ENCODE results near the gene NGEF.

DNA sequence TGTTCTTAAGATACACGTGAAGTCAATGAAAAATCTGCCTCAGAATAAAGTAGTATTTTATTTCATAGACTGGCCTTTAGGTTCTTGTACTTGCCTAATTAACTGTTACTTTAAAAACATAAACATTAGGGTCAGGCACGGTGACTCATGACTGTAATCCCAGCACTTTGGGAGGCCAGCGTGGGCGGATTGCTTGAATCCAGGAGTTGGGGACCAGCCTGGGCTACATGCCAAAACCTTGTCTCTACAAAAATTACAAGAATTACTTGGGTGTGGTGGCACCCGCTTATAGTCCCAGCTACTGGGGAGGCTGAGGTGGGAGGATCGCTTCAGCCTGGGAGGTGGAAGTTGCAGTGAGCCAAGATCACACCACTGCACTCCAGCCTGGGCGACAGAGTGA lies 159.0 kb downstream of the NGEF start:
- TF ChIP-seq, protein P1, sequence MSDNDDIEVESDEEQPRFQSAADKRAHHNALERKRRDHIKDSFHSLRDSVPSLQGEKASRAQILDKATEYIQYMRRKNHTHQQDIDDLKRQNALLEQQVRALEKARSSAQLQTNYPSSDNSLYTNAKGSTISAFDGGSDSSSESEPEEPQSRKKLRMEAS (CRISPR knock-in tag; IDR thresholded peaks at IDR 0.05), result no peak
- no peak for TF ChIP-seq ZNF282 (CRISPR knock-in tag; IDR thresholded peaks at IDR 0.05)
- no peak for TF ChIP-seq ZNF785 (CRISPR knock-in tag; IDR thresholded peaks at IDR 0.05)
- no peak for TF ChIP-seq NCOA2 (IDR thresholded peaks at IDR 0.05; ENCODE audit: partially characterized antibody in 2 of 2)

All from K562 (cell line).